ENCODE results near the gene FKBP7. TPM values are rescaled to one million over a fixed set of nuclear protein-coding genes. Genes with fewer than 3 reads are reported as not detected.

Gene FKBP7
- total and polyA plus RNA-seq, 2 of the 8 experiments (the other 6 are each of a cell fraction or from before 2014, with no cell fraction given), result 3.6 to 7.0 TPM

DNA sequence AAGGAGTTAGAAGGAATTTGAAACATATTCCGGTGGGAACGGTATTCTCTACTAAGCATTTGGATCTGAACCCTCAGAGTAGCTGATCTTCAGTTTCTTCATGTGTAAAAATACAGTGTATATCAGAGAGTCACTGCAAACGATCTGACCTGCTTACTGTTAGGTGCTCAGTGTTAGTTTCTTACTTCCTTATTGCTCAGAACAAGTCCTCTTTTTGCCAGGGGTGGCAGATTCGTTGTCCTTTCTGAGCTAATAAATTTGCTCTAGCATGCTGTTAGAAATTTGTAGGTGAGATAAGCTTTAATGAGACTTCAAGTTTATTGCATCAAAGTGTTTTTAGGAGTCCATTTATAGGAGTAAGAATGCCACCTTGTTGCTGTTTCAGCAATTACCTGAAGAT, 17.6 kb upstream of the FKBP7 start (continued):
- TF ChIP-seq FOSL1 (IDR thresholded peaks at IDR 0.05; ENCODE audit: insufficient read depth, low read depth, low read length), result no peak
- TF ChIP-seq SAP30 (IDR thresholded peaks at IDR 0.05; ENCODE audit: insufficient read depth, insufficient replicate concordance, low read length), result no peak
- TF ChIP-seq SIX5 (IDR thresholded peaks at IDR 0.05; ENCODE audit: low read depth, low read length), result no peak
- TF ChIP-seq BACH1 (IDR thresholded peaks at IDR 0.05; ENCODE audit: low read length), result no peak

Measured in H1 (cell line).